Stimulated activated CD4-positive, alpha-beta T cell treated with anti-CD3 and anti-CD28 coated beads, Interleukin-1b, Interleukin-23, amount 100 ng/mL, for 48 hours (primary cell): Measurements from ENCODE around the gene RIMS4.

Source experiments
- DNase-seq: peaks from one replicate; pipeline ENCODE4 v3.0.0-alpha.2; 2020

Gene RIMS4

DNA sequence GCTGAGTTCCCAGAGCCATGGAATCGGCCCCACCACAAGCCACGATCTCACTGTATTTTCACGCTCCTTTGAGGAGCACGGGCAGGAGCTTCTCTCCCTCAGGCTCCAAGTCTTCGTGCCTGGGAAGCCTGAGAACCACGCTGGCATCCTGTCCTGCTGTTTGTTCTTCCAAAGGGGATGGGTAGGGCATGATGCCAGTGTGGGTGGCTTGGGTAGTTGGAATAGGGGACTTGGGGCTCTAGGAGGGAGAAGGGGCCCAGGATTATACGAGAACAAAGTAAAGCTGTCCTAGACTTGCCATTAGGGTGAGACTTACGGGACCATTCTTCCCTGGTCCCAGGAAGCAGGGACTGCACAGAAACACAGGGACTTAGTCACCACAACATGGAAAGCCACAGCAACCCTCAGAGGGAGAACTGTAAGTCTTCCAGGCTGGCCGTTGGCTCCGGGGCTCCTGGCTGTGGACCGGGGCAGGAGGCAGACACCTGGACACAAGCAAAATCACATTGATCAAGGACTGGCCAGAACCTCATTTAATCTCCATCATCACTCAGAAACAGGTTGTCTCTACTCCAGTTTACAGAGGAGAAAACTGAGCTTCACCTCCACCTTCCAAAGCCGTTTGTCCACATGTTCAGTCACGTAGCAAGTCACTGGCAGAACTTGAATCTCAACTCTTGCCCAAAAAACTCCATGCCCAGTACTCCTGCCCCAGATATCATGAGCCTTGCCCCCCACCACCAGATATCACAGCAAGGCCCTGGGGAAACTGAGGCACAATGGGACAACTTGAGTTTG is 93.8 kb downstream of the RIMS4 start:
- no peak for DNase-seq

DNA sequence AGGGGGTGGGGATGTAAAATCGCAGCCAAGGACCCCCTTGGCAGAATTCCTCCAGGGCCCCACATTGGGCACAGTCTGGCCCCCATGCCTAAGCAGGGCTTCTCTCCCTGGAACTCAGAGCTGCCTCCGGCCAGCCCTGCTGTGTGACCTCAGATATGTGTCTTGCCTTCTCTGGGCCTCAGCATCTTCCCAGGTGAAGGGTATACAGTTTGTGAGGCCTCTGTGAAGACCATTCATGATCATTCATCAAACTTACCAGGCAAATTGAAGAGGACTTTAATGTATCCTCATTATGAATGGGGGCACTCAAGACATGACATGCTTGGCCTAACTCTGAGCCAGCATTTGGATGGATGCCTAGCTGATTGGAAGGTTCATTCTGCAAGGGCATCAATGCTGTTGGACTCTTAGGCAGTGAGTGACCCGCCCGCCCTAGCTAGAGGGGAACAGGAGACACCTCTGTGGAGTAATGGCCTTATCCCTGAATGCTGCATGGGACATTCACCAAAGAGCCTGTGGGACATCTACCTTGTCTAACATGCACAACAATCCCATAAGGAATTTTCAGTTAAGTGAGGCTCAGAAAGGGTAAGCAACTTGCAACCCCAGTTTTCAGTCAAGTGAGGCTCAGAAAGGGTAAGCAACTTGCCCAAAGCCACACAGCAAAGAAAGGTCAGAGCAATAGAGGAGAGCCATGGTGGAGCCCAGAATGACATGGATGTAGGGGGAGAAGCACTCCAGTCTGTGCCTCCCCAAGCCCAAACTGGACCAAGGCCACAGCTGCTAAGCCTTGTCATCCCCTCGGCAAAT is 94.6 kb downstream of the RIMS4 start:
- DNase-seq = no peak

DNA sequence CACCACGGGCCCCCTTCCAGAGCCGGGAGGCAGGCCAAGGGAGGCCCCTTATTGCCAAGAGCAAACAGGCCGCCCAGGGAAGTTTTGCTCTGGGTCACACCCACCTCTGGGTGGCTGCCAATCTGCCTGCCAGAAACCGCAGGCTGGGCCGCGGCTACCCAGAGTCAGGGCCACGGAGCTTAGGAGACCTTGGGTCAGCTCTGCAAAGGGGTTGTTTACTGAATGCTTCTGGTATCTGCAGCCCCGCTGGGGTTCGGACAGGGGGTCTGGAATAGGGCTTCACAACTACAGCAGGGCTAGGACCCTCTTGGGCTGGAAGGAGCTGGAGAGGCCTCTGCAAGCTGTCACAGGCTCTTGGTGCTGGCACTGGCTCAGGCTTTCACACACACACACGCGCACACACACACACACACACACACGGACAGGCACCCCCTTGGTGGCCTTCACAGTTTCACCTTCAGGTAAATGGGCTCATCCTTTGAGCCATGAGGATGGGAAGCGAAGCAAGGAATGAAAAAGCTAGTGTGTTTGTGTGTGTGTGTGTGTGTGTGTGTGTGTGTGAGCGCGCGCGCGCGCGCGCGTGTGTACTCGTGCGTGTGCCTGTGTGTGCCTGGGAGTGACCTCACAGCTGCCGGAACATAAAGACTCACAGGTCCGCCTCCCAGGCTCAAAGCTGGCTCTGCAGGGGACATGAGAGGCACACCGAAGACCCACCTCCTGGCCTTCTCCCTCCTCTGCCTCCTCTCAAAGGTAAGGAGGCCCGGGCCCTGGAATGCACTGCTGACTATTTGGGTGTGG is 95.4 kb downstream of the RIMS4 start, which contains the start of gene CCN5:
Gene CCN5 (plus strand): TSS at position 669 of the 798 bp plus-strand sequence. CDS start 22 bp downstream, at position 691.
- DNase-seq = no peak

DNA sequence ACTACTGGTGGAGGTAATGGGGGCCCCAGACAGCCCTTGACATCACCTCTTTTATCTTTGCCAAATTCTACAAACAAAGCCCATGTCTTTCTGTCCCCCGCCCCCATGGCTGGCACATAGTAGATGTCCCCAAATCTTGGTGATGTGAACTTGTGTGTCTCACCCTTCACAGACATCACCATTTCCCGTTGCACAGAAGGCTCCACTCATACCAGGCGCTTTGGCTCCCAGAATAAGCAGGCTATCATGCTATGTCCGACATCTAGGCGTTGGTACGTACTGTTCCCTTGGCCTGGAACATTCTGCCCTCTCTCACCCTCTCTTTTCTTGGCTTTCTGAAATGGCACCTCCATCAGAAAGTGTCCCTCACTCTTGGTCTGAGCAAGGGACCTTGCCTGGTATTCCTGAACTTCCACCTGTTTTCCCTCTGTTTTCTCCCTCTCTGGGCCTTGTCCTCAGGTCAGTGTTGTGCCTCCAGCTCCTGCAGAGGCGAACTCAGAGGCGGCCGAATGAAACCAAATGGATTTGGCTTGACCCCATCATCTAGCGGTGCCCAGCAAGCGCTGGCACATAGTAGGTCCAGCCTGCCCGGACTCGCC is 96.1 kb downstream of the RIMS4 start:
- no peak for DNase-seq

DNA sequence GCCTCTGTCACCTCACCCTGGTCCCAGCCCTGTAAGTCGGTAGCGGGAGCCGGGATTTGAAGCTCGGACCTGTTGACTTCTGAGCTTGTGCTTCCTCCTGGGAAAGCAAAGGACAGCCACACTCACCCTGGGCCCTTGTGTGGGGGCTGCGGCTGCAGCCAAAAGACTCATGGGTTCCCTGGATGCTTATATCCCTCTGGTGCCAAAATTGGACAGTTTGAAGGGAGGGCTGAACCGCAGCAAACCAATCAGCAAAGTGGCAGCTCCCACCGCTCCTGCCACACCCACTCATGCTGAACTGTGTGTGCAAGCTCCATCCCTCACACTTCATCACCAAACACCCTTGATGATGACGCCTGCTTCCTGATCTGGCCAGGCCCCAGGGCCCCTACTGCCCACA is 99.1 kb downstream of the RIMS4 start:
- no peak for DNase-seq

DNA sequence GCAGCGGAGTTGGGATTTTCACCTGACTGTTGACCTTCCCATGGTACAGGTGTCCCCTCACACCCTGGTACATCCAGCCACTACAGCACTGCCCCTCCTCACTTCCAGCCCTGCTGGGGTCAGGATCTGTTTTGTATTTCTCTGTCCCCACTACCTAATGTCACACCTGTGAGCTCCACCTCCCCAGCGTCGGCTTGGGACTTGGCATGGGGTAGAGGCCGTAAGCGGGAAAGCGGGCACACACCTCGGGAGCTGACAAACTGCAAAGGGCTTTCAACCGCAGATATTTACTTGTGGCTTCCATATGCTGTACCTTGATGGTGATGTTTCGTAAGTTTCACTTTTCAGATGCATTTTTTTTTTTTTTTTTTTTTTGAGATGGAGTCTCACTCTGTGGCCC is 100.5 kb downstream of the RIMS4 start:
- DNase-seq = no peak

DNA sequence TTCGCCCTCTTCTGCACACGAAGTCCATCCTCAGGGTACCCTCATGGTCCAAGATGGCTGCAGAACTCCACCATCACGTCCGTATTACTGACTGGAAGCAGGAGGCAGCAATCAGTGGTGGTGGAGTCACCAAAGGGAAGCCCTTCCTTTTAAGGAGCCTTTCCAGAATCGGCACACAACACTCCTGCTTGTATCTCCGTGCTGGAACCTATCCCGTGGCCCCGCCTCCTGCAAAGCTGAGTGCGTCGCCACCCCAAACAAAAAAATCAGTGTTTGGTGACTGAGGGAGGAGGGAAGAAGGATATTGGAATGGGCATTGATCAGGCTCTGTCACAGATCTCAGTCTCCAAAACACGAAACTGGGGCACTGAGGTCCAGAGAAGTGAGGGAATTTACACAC is 101.0 kb downstream of the RIMS4 start:
- no peak for DNase-seq

DNA sequence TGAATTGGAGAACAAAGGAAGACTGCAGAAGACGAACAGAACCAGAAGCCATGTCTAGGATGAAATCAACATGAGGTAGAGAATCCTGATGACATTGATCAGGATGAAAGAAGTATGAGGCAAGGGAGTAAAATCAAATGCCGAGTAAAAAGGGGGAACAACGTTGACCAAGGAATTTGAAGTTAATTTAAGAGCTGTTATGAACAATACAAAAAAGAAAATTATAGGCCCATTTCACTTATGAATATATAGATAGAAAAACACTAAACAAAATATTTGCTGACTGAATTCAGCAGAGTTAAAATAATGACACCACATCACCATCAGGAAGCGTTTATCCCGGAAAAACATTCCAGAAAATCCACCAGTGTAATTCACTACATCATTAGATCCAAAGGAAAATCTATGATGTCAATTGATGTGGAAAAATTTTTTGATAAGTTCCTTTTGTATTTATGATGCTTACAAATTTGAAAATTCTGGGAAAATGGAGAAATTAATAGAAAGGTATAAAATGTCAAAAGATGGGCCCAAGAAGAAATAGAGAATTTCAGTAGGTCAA is 103.2 kb downstream of the RIMS4 start:
- DNase-seq = no peak

DNA sequence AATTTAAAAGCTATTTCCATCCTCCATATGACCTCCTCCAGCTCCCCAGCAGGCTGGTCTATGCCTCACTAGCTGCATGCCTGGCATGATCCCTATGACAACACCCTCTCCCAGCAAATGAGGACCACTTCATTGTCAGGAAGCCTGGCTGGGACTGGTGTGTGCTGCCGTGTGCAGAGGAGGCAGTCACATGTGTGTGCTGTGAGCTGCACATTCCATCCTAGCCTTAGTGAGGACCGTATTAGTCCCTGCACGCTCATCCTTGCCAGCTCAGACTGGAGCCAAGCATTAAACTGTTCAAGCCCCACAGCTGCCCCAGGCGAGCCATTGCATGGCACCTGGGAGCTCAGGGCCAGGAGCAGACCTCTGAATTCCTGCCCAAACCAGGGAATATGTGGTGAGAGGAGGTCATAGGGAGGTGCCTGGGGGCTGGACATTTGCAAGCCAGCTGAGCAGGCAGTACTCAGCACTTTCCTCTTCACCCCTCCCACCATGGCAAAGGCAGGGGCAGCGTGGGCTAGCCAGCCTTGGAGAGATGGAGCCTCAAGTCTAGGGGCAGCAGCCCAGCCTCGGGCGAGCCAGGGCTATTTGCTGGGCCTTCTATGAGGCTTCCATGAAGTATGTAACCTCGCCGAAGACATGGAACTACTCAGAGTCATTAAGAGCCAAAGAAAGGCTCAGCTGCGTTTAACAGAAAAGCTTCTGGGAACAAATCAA is 103.9 kb downstream of the RIMS4 start:
- DNase-seq = no peak

DNA sequence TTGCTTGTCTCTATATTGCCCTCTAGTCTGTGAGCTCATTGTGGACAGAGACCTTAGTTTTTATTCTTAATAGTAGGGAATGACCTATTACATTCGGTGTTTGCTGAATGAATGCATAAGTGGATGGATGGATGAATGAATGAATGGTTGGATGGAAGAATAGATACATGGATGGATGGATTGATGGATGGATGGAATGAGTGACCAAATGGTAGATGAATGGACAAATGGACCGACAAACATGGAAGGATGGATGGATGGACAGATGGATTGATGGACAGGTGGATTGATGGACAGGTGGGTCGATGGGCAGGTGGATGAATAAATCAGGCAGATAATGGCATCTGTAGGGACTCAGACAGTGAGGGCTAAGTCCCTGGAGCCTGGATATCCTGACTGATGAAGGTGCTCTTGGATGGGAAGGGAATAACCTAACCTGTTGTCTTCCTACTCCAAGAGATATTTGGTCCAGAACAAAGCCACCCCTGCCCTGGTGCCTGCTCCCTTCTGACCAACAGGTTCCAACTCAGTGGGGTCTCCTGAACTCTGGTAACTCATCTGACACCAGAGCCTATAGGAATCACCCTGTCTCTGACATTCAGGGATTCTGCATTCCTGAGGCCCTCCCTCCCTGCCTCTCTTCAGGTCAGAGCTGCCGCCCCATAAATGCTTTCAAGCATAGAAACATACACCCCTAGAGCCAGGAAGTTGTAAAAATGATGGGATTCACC is 104.8 kb downstream of the RIMS4 start:
- no peak for DNase-seq

DNA sequence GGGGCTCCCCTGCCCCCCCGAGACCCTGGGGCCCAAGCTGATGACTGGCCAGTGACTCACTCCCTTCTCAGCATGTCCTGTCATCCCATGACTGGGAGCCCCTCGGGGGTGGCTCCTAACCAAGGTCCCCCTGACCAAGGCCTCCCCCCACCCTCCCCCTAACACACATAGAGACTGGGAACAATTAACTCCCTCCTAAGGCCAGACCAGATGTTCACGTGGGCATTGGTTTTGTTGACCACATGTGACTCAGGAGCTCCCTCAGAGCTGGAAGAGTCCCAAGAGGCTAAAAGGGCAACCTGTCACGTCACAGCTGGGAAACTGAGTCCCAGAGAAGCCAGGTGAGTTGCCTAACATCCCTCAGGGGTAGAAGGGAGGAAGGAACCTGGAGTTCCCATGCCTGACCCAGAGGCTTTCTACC is 105.8 kb downstream of the RIMS4 start:
- no peak for DNase-seq

DNA sequence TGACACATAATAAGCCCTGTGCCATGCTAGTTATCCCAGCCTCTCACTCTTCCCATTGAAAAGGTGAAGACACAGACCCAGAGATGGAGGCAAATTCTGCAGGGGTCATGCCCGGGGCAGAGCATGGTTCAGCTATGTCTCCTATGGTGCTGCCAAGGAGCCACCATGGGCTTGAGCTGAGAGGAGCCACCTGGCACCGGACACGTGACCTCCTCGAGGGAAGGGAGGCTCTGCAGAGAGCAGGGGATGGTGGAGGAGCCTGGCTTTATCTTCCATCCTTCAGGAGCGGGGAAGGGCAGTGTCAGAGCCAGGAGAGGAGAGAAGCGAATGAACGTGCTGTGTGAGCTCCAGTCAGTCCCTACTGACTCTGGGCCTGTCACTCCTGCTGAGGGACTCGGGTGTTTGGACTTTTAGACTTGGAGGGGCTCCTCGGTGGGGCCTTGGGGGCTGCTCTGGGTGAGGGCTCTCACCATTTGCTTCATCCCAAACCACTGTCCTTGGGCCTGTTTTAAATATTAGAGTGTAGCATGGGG is 106.3 kb downstream of the RIMS4 start:
- DNase-seq = no peak

DNA sequence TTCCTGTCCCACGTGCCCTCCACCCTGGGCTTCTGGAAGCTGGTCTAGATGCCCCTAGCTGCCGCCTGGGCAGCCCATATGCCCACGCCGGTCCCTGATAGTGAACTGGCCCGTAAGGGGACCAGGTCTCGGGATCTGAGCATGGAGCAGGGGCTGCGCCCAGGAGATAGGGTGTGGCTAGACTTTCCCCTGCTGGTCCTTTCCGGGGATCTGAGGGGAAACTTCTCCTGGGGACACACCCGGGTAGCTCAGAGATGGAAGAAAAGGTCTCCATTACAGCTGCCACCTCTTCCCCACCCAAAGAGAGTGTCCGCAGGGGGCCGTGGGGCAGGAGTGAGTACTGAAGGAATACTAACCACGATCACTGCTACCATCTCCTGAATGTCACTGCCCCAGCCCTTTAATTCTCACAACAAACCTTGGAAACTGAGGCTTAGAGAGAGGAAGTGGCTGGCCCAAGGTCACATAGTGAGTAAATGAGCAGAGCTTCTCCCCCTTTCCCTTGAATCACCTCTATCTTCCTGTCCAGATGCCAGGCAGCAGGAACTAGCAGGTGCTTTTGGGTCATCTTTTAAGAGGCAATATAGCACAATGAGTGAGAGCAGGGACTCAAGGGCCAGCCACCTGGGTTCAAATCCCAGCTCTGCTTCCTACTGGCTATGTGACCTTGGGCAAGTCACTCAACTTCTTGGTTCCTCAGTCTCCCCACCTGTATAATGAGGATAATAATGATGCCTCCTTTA is 107.0 kb downstream of the RIMS4 start:
- no peak for DNase-seq

DNA sequence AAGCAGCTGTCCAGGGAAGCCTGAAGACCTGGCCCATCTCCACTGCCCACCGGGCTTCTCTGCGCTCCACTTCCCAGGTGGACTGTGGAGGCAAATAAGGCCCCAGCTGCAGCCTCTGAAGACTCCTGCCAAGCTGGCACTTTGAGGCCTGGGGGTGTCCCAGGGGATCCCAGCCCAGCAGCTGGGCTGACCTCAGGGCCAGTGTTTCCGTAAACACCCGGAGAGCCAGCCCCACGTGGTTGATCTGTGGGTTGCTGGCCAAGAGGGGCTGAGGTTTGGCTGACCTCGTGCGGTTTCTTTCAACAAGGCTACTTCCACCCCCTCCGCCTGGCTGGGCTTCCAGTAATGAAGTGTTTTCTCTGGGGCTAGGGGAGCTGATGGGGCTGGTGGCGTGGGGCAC is 107.6 kb downstream of the RIMS4 start:
- DNase-seq = no peak

DNA sequence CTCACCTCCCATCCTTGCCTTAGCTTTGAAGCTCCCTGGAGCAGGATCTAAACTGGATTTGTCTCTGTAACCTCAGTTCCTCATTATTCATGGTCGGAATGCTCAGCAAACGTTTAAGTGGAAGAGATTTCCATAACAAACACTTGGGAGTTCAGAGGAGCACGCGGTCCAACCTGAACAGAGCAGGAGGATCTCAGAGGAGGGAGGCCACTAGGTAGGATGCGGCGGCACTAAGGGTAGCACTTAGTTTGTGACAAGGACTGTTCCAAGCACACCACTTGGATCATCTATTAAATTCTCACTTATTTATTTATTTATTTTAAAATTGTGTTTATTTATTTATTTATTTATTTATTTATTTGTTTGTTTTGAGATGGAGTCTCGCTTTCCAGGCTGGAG is 108.5 kb downstream of the RIMS4 start:
- no peak for DNase-seq
